SK-N-MC (cell line): Measurements from ENCODE around the gene APBA2.

Source experiments
- EZH2 ChIP-seq: fragments of 200-600 bp; sonication (generic); IDR thresholded peaks from one replicate; pipeline ENCODE4 v1.6.1; 2017; ENCODE audit warnings: antibody characterized with exemption
- FOXP2 ChIP-seq: optimal IDR thresholded peaks from 2 replicates; pipeline ENCODE3; 2011; ENCODE audit warnings: mild to moderate bottlenecking, moderate library complexity; ENCODE audit not compliant: insufficient read depth; ENCODE audit errors: extremely low read length, control extremely low read depth
- POLR2AphosphoS5 ChIP-seq: IDR thresholded peaks from 2 replicates; pipeline ENCODE4 v1.6.1; 2012; ENCODE audit warnings: mild to moderate bottlenecking, low read depth, low read length, borderline replicate concordance

DNA sequence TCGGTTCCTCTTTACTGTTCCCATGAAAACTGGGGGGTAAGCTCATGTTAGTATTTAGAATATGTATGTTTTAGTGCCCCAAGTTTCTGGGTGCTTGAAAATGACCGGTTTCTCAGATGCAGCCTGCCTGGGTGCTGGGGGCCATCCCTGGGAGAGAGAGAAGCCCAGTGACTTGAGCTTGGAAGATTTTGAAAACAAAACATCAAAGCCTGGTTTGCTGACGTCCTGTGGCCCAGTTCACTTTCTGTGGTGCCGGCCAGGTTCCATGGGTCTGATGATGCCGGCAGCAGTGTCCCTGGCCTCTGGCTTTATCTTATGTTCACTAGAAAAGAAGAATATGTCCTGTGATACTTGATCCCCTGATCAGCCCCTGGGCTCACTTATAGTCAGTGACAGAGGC lies 17.1 kb downstream of the APBA2 start:
- TF ChIP-seq EZH2 (no peak), POLR2AphosphoS5 (no peak), FOXP2 (no peak)
